ENCODE data around the gene HHIPL2.
A peak's percentile ranks its signal among the peaks of the same experiment; 100 is the strongest.

The HHIPL2 gene

GRCh38 chr1:222547944-222548671, at the start of gene HHIPL2:
Gene HHIPL2 (minus strand): TSS chr1:222548104. CDS start chr1:222548044, 60 bp downstream.
- H3K9me3 Mint-ChIP-seq = no peaks in the 10 kb centered on the region
- H3K36me3 Mint-ChIP-seq (ENCODE audit: low read depth) = no peaks in the 10 kb centered on the region
- H3K4me3 Mint-ChIP-seq = no peak within 1 kb of the TSS
- no peak within 1 kb of the TSS for H3K27ac Mint-ChIP-seq
- peaks cover 20% of the 10 kb centered on the region for H3K27me3 Mint-ChIP-seq
- no peaks in the 10 kb centered on the region for H3K4me1 Mint-ChIP-seq (ENCODE audit: low read depth)

- Mint-ChIP-seq H3K36me3 (ENCODE audit: low read depth) (no peaks in the 10 kb centered on the region), H3K4me3 (no peak overlapping the region), H3K4me1 (ENCODE audit: low read depth) (peaks cover 3% of the 10 kb centered on the region)
Observed at GRCh38 chr1:222596696-222597095, 48.8 kb upstream of the HHIPL2 start.

GRCh38 chr1:222594789-222595188, 46.9 kb upstream of the HHIPL2 start:
- H3K9me3 Mint-ChIP-seq = no peaks in the 10 kb centered on the region
- no peaks in the 10 kb centered on the region for H3K27me3 Mint-ChIP-seq
- no peaks in the 10 kb centered on the region for H3K36me3 Mint-ChIP-seq (ENCODE audit: low read depth)
- no peak overlapping the region for H3K4me3 Mint-ChIP-seq
- H3K27ac Mint-ChIP-seq = no peak overlapping the region
- peaks cover 11% of the 10 kb centered on the region for H3K4me1 Mint-ChIP-seq (ENCODE audit: low read depth)

More at GRCh38 chr1:222596696-222597095, 48.8 kb upstream of the HHIPL2 start:
- no peaks in the 10 kb centered on the region for H3K27me3 Mint-ChIP-seq
- no peaks in the 10 kb centered on the region for H3K9me3 Mint-ChIP-seq
- H3K27ac Mint-ChIP-seq = no peak overlapping the region

GRCh38 chr1:222592171-222592570, 44.3 kb upstream of the HHIPL2 start:
- no peak overlapping the region for H3K27ac Mint-ChIP-seq
- H3K4me1 Mint-ChIP-seq (ENCODE audit: low read depth) = peaks cover 35% of the 10 kb centered on the region
- H3K36me3 Mint-ChIP-seq (ENCODE audit: low read depth) = peaks cover 24% of the 10 kb centered on the region
- no peak overlapping the region for H3K4me3 Mint-ChIP-seq
- no peaks in the 10 kb centered on the region for H3K27me3 Mint-ChIP-seq
- no peaks in the 10 kb centered on the region for H3K9me3 Mint-ChIP-seq

GRCh38 chr1:222589462-222590302, 41.8 kb upstream of the HHIPL2 start, which contains the start of gene TAF1A:
Gene TAF1A (minus strand): TSS chr1:222589933.
- Mint-ChIP-seq H3K4me3 (peak within 1 kb of the TSS; percentile 97), H3K9me3 (no peaks in the 10 kb centered on the region), H3K4me1 (ENCODE audit: low read depth) (peaks cover 54% of the 10 kb centered on the region), H3K27me3 (no peaks in the 10 kb centered on the region), H3K27ac (peak within 1 kb of the TSS; percentile 95), H3K36me3 (ENCODE audit: low read depth) (peaks cover 43% of the 10 kb centered on the region)

GRCh38 chr1:222588135-222588534, 40.2 kb upstream of the HHIPL2 start:
- Mint-ChIP-seq H3K4me1 (ENCODE audit: low read depth) (peaks cover 58% of the 10 kb centered on the region), H3K4me3 (peak overlapping the region; percentile 97), H3K27me3 (no peaks in the 10 kb centered on the region), H3K27ac (peak overlapping the region; percentile 59), H3K36me3 (ENCODE audit: low read depth) (peaks cover 54% of the 10 kb centered on the region), H3K9me3 (no peaks in the 10 kb centered on the region)

GRCh38 chr1:222586842-222587241, 38.9 kb upstream of the HHIPL2 start:
- Mint-ChIP-seq H3K4me3 (peak overlapping the region; percentile 47), H3K27me3 (no peaks in the 10 kb centered on the region), H3K27ac (peak overlapping the region; percentile 76), H3K36me3 (ENCODE audit: low read depth) (peaks cover 67% of the 10 kb centered on the region), H3K4me1 (ENCODE audit: low read depth) (peaks cover 71% of the 10 kb centered on the region), H3K9me3 (no peaks in the 10 kb centered on the region)

GRCh38 chr1:222583079-222583478, 35.2 kb upstream of the HHIPL2 start:
- H3K4me1 Mint-ChIP-seq (ENCODE audit: low read depth) = peaks cover 52% of the 10 kb centered on the region
- H3K36me3 Mint-ChIP-seq (ENCODE audit: low read depth) = peaks cover 84% of the 10 kb centered on the region
- H3K9me3 Mint-ChIP-seq = no peaks in the 10 kb centered on the region
- H3K27ac Mint-ChIP-seq = peak overlapping the region; percentile 68
- H3K27me3 Mint-ChIP-seq = no peaks in the 10 kb centered on the region
- peak overlapping the region; percentile 40 for H3K4me3 Mint-ChIP-seq

GRCh38 chr1:222582099-222582774, 34.3 kb upstream of the HHIPL2 start:
- Mint-ChIP-seq H3K9me3 (no peaks in the 10 kb centered on the region), H3K27ac (no peak overlapping the region), H3K4me3 (no peak overlapping the region), H3K36me3 (ENCODE audit: low read depth) (peaks cover 84% of the 10 kb centered on the region), H3K27me3 (no peaks in the 10 kb centered on the region), H3K4me1 (ENCODE audit: low read depth) (peaks cover 43% of the 10 kb centered on the region)

GRCh38 chr1:222579316-222579715, 31.4 kb upstream of the HHIPL2 start:
- Mint-ChIP-seq H3K4me1 (ENCODE audit: low read depth) (peaks cover 23% of the 10 kb centered on the region), H3K36me3 (ENCODE audit: low read depth) (peaks cover 90% of the 10 kb centered on the region), H3K4me3 (no peak overlapping the region), H3K27ac (no peak overlapping the region), H3K27me3 (no peaks in the 10 kb centered on the region), H3K9me3 (no peaks in the 10 kb centered on the region)

GRCh38 chr1:222570837-222571236, 22.9 kb upstream of the HHIPL2 start:
- Mint-ChIP-seq H3K27me3 (no peaks in the 10 kb centered on the region), H3K36me3 (ENCODE audit: low read depth) (peaks cover 78% of the 10 kb centered on the region), H3K27ac (no peak overlapping the region)

GRCh38 chr1:222561656-222562055, 13.8 kb upstream of the HHIPL2 start:
- no peaks in the 10 kb centered on the region for H3K9me3 Mint-ChIP-seq
- no peak overlapping the region for H3K4me3 Mint-ChIP-seq
- no peaks in the 10 kb centered on the region for H3K4me1 Mint-ChIP-seq (ENCODE audit: low read depth)
- H3K36me3 Mint-ChIP-seq (ENCODE audit: low read depth) = peaks cover 58% of the 10 kb centered on the region
- H3K27me3 Mint-ChIP-seq = no peaks in the 10 kb centered on the region
- no peak overlapping the region for H3K27ac Mint-ChIP-seq

More at GRCh38 chr1:222570837-222571236, 22.9 kb upstream of the HHIPL2 start:
- no peak overlapping the region for H3K4me3 Mint-ChIP-seq
- peaks cover 8% of the 10 kb centered on the region for H3K4me1 Mint-ChIP-seq (ENCODE audit: low read depth)
- no peaks in the 10 kb centered on the region for H3K9me3 Mint-ChIP-seq

- no peaks in the 10 kb centered on the region for H3K4me1 Mint-ChIP-seq (ENCODE audit: low read depth)
- H3K36me3 Mint-ChIP-seq (ENCODE audit: low read depth) = peaks cover 42% of the 10 kb centered on the region
- H3K9me3 Mint-ChIP-seq = no peaks in the 10 kb centered on the region
- no peaks in the 10 kb centered on the region for H3K27me3 Mint-ChIP-seq
- H3K4me3 Mint-ChIP-seq = no peak overlapping the region
- no peak overlapping the region for H3K27ac Mint-ChIP-seq
Observed at GRCh38 chr1:222557574-222557973, 9.7 kb upstream of the HHIPL2 start.

- Mint-ChIP-seq H3K27ac (peak overlapping the region; percentile 9), H3K36me3 (ENCODE audit: low read depth) (peaks cover 40% of the 10 kb centered on the region), H3K4me1 (ENCODE audit: low read depth) (no peaks in the 10 kb centered on the region), H3K27me3 (no peaks in the 10 kb centered on the region), H3K9me3 (no peaks in the 10 kb centered on the region), H3K4me3 (no peak overlapping the region)
Observed at GRCh38 chr1:222557148-222557547, 9.2 kb upstream of the HHIPL2 start.

Data from stimulated activated naive CD8-positive, alpha-beta T cell treated with anti-CD3 and anti-CD28 coated beads, Interleukin-15, Interleukin-2, amounts not matched to agents 100 ng/mL and 50 ng/mL, for 24 hours (primary cell).